Activated naive CD8-positive, alpha-beta T cell treated with anti-CD3 and anti-CD28 coated beads, Interleukin-2, amount 50 U/mL, for 16 hours (primary cell): ENCODE measurements around the gene THEMIS2.

ENCODE experiments used
- DNase-seq: peaks from one replicate; pipeline ENCODE4 v3.0.0-alpha.2; 2020; ENCODE audit warnings: low read depth, low spot score

The THEMIS2 gene

DNA sequence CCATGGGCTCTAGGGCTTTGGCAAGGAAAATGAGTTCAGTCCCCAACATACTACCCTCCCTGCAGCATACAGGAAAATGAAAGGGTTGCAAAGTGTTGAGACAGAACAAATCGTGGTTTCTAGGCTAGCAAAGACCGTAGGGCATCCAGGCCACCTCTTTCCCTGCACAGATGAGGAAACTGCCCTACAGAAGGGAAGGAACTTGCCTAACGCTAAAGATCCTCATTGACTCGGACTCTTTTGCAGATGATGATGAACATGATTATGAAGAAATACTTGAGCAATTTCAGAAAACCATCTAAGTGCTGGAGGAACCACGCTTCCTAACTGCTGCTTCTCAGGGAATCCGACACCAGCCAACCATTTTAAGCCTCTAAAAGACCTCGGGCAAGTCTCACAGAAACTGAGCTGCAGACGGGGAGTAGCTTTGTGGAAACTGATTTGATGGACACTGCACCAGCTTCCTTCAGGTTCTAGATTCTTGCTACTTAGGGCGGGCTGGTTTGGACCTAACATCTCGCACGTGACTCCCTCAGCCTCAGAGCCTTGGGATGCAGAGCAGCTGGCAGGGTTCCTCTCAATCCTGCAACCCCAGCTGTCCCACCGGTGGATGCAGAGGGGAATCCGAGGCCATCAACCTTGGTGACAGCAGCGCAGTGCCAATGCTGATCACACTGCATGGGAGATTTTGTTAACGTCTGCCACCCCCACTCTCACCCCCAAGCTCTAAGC lies 13.4 kb downstream of the THEMIS2 start:
- DNase-seq = no peak

DNA sequence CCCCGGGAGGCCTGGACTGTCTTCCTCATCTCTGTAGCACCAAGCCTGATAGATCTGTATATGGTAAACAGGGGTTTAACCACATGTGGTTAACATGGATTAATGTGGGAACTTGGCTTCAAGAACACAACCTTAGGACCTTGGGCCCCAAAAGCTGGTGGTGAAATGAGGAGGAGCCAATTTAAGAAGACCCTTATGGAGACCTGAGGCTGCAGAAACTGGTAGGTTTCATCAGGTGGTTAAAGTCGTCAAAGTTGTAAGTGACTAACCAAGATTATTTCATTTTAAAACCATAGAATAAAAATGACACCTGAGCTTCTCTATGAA lies 14.0 kb downstream of the THEMIS2 start:
- no peak for DNase-seq

DNA sequence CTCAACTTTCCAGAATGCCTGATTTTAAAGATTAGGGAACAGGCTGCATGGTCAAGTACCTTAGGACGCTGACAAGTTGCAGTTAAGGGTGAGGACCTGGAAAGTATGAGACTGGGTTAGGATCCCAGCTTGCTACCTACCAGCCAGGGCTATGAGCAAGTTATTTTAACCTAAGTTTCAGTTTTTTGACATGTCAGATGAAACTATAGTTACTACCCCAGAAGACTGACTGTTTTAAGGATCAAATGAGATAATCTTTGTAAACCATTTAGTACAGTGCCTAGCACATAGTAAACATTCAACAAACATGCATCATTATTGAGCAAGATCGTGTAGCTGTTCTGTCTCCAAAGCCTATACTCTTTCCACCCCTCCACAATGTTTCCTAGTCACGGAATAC lies 14.4 kb downstream of the THEMIS2 start:
- no peak for DNase-seq

DNA sequence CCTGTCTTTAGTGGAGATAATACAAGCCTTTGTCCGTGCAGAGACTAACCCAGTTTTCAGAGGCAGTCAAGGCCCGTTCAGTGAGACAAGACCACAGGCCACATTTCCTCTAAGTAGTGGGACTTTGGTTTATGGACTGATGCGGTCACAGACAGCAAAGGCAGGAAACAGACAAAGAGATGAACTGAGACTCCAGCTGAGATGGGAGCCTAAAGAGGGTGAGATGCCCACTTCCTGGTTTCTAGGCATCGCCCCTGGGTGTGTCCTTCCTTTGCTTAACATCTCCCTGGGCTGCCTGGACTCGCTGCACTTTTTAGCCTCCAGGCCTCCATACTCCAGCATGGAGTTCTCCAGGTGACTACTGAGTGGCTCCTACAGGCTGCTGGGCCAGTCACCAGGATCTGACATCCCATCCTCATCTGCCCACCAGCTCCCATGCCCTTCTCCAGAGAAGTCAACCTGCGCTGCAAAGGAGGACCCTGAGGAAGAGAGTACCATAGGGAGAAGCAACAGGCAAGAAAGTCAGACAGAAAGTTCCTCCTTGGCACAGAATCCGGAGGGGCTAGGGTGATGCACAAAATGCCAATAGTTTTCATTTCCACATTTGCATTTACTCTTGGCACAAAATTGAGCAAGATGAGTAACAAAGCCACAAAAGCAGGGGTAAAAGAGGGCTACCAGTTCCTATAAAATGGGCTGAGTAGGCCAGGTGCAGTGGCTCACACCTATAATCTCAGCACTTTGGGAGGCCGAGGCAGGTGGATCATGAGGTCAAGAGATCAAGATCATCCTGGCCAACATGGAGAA lies 15.1 kb downstream of the THEMIS2 start:
- no peak for DNase-seq

DNA sequence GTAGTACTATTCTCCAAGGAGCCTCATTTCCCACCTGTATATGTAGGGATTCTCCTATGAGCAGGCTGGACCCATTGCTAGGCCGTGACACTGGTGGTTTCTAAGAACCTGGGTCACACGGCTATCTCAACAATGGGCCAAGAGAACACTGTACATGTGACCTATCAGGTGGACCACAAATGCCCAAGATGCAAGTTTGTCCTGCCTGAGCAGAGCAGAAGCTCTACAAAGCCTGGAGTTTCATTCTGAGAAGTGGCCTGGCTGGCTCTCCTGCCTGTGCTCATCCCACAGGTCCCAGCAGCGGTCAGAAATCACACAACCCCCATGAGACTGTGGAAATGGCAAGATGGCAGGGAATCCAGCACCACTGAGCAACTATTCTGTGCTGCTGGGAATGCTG lies 17.2 kb downstream of the THEMIS2 start:
- DNase-seq = no peak

DNA sequence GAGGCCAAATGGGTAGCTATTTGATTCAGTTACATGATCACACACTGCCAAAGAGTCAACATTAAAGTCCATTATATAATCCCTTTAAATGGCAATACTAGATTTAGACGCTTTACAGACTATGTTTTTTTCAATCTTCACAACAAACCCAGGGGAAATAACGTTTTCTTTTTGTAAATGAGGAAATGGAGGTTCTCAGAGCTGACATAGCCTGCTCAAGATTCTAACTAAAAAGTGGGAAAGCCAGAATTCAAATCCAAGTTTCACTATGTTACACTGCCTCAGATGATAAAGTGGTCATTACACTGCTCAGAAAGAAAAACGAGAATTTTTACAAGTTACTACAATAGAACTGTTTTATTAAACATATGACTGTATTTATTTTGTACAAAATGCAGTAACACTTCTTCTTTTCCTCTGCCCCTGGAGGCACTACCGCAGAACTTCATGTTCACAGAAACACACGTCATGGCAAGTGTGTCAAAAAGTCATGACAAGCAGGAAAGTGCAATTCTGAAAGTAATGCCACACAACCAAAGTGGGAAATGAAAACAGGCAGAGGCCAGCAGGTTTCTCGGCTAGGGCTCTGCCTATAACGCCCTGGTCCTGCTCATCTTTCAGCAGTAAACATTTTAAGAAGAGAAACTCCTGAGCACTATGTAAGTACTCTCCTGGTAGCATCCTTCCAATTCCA lies 19.0 kb downstream of the THEMIS2 start:
- DNase-seq = no peak

DNA sequence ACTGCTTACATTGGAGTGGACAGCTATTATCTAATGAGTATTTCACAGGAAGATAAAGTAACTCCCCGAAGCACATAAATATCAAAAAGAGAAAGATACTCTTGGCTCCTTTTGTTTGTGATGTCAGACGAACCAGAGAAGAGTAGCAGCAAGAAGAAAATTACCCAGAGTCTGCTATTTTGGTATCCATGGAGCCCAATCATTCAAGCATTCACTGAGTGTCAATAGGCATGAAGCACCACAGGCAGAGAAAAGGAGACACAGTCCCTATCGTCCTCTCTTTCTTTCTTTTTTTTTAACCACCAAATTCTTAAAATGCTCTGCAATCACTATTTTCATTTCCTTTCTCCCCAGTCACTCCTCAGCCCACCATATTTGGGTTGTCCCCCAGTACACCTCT lies 22.2 kb downstream of the THEMIS2 start:
- DNase-seq = no peak

DNA sequence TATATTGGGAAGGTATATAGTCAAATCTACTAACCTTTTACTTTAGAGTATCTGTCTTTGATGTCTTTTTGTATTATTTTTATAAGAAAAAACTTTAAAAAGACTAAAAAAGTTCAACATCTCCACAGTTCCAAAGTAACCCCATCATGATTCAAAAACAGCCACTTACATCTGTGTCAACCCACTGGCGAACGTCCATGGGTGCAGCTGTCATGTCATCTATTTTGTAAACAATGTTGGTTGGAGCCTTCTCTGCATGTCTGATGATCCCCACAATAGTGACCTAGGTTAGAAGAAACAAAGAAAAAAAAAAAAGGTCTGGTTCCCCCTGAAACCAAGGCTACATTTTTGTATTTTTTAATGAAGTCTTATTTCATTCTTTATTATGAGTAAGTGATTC lies 34.4 kb downstream of the THEMIS2 start:
- no peak for DNase-seq

DNA sequence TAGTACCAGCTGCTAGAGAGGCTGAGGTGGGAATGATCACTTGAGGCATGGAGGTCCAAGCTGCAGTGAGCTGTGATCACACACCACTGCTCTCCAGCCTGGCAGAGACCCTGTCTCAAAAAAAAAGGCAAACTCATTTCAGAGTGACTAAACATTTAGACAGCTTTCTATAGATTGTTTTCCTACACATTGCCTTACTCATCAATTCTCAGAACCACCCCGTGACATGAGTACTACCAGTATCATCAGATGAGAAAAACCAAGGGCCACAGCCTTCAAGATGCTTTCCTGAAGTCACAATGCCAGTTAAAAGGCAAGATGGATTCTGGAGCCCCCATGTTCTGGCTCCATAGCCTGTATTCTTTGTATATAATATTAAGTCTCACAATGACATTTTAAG lies 40.1 kb downstream of the THEMIS2 start:
- DNase-seq = no peak

DNA sequence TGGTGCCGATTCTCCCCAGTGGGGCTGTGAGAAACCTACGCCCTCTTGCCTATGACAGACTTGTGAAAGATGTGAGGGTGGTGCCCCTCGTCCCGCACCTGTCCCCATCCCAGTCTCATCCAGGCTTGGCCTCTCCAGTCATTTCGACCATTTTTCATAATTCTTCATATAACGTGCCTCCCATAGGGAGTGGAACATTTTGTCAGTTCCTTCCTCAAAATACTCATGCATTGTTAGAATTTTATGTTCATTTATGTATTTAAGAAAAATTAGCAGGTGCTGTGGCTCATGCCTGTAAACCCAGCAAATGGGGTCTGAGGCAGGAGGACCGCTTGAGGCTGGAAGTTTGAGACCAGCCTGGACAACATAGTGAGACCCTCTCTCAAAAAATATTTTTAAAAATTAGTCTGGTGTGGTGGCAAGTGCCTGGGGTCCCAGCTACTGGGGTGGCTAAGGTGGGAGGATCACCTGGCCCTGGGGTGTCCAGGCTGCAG lies 42.8 kb downstream of the THEMIS2 start:
- DNase-seq = no peak

DNA sequence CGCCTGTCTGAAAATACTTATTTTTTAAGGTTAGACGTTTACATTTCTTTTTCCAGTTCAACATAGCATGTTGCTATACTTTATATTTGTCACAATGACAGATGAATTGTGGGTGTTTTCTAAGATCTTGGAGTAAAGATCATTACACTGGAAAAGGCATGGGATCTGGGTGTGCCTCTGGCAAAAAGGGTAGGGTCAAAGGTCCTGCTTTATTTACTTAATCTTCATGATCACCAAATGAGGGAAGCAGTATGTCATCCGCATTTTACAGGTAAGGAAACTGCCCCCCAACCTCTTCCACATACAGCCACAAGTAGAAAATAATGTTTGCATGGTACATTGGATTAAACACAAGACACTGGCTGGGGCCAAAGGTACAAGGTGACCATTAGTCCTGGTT lies 49.9 kb downstream of the THEMIS2 start:
- DNase-seq = no peak

DNA sequence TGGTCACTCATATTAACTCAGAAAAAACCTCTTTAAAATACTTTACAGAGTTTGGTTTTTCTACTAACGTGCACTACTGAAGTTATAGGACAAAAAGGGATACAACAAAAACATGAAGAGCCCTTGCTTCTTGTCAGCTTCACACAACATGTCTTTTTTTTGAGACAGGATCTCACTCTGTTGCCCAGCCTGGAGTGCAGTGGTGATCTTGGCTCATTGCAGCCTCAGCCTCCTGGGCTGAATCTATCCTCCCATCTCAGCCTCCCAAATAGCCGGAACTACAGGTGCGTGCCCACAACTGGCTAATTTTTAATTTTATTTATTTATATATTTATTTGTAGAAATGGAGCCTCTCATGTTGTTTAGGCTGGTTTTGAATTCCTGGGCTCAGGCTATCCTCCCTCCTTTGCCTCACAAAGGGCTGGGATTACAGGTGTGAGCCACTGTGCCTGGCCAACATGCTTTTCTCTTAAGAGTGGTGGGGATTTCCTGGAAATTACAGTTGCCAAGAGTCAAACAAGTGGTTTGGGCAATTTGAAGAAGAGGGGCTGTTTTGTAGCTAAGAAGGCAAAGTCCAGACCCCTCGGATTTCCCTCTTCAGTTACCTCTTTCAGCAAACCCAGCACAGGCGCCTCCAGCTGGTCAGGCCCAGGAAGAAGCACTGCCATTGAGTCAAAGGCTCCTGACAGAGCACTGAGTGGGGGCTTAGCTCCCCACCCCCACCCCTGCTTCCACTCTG lies 56.0 kb downstream of the THEMIS2 start:
- DNase-seq = no peak

DNA sequence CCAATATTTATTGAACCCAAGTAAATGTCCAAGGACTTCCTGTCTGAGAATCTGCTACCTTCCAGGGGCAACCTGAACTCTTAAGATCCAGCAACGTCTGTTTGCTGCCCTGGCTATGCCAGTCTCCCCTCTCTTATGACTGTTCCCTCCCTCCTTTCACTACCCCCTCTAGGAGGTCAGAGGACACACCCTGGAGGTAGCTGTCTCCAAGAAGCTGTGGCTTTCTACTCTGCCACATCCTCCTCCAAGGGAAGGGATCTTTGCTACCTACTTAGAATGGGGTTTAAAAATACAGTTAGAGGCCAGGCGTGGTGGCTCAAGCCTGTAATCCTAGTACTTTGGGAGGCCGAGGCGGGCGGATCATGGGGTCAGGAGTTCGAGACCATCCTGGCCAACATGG lies 58.8 kb downstream of the THEMIS2 start:
- DNase-seq = no peak

DNA sequence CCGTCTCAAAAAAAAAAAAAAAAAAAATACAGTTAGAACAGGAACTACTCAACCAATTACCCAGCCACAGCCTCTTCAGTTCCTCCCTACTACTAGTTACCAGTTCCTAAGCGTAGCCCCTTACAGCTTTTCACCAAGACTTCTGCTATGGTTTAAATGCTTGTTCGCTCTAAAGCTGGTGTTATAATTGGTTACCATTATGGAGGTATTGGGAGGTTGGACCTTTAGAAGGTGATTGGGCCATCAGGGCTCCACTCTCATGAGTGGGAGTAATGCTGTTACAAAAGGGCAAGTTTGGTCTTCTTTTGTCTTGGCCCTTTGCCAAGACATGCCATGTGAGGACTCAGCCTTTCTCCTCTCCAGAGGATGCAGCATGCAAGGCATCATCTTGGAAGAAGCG lies 59.4 kb downstream of the THEMIS2 start:
- no peak for DNase-seq

DNA sequence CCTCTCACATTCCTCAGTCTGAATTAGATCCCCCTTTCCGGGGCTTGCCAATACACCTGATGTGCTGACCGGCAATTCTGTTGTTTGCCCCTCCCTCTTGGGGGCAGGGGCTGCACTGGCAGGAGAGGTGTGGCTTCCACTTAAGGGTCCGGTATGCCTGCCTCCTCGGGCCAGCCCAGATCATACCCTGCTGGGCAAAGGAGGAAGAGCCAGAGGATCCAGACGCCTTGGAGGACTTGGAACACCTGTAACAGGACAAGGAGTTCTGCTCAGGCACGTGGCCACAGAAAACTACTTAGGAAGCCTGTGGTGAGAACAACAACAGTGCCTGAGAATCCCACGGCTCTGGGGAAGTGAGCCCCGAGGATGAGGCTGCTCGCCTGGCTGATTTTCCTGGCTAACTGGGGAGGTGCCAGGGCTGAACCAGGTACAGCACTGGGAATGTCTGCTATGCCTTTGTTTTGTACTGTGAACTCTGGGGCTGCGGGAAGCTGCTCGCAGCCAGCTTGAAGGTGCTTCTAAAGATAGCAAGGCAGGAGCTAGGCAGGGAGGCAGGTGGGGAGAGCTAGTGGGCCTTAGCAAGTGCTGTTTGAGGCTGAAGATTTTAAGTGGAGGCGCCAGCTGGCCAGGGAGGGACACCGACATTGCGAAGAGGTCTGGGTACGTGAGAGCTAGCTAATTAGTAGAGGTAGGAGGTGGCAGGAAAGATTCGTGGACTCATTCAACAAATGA lies 62.6 kb downstream of the THEMIS2 start, which contains the start of gene SMPDL3B:
SMPDL3B (plus strand) TSS at position 183 of the 732 bp plus-strand sequence; CDS start at position 367, 184 bp downstream.
- no peak for DNase-seq

DNA sequence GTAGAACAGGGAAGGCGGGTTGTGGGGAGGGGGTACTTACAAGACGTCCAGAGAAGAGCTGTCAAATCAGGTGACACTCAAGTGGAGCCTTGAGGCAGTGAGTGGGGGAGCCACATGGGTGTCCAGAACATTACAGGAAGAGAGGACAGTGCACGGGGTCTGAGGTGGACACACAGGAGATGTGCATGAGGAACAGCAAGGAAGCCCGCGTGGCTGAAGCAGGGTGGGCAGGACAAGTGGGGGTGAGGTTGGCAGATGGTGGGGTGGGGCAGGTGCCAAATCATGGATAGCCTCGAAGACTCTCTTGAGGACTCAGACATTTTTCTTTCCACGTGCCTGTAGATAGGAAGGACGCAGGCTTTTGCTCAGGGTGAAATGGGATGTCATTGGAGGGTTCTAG lies 63.4 kb downstream of the THEMIS2 start:
- DNase-seq = no peak
